Erythroblast (primary cell): ENCODE data around the gene GALNT11.

Experiments
- GATA1 ChIP-seq: IDR thresholded peaks from 2 replicates; pipeline ENCODE4 v1.6.1; 2011; ENCODE audit warnings: low read depth, mild to moderate bottlenecking, control low read depth, low read length, moderate library complexity
- POLR2A ChIP-seq: IDR thresholded peaks from 2 replicates; pipeline ENCODE4 v1.6.1; 2011; ENCODE audit warnings: mild to moderate bottlenecking, low read length

GRCh38 chr7:152122540-152122939, 97.1 kb downstream of the GALNT11 start:
- TF ChIP-seq POLR2A (no peak), GATA1 (no peak)
